ENCODE measurements around the gene SCLY. TPM values are rescaled to one million over a fixed set of nuclear protein-coding genes. Genes with fewer than 3 reads are reported as not detected.

Gene SCLY
- total and polyA plus RNA-seq, 2 of the 13 experiments (the other 11 are each of a cell fraction or from before 2014, with no cell fraction given): 27.9 to 38.6 TPM

GRCh38 chr2:238126338-238126737 is 65.5 kb downstream of the SCLY start (continued):
- TF ChIP-seq ZNF335 (CRISPR knock-in tag; IDR thresholded peaks at IDR 0.05) (no peak), LCORL (IDR thresholded peaks at IDR 0.05) (peak; percentile 8; the same call in 1 of the 2 replicates), LCORL (CRISPR knock-in tag; IDR thresholded peaks at IDR 0.05) (no peak), CENPX (CRISPR knock-in tag; IDR thresholded peaks at IDR 0.05) (no peak), CC2D1A (CRISPR knock-in tag; IDR thresholded peaks at IDR 0.05) (no peak), ZNF329 (CRISPR knock-in tag; IDR thresholded peaks at IDR 0.05; ENCODE audit: low read depth) (no peak), ZNF616 (CRISPR knock-in tag; IDR thresholded peaks at IDR 0.05; ENCODE audit: low read depth) (no peak), ZBTB7B (CRISPR knock-in tag; IDR thresholded peaks at IDR 0.05) (no peak)

- no peaks in the 10 kb centered on the region for H3K9me3 ChIP-seq (ENCODE audit: low read length)
- ChIA-PET POLR2A (interaction anchor here (0.6 to 1.0 kb wide), 4 partner anchors 11 to 66 kb away, joined by 3 to 5 read pairs (median 3); partner anchors contain the start of gene SCLY), CTCF (ENCODE audit: low intra/inter-chr PET ratio, low total read pairs) (no interaction called here)
- ATAC-seq (no peak), FAIRE-seq (peak; percentile 93), DNase-seq (ENCODE audit: low spot score) (no peak)
- peak overlapping the region; percentile 82 for H3K4me2 ChIP-seq (ENCODE audit: low read depth, low read length)
- peaks cover 9% of the 10 kb centered on the region for H3K4me1 ChIP-seq (ENCODE audit: insufficient read depth, low read length)
- H2AFZ ChIP-seq (ENCODE audit: low read length): no peak overlapping the region
- no peak overlapping the region for H3K27ac ChIP-seq (ENCODE audit: extremely low read length, insufficient read depth, low read length)
- 31% methylated on average over 2 of the region's 2 CpGs for WGBS (ENCODE audit: low lambda C conversion rate)
- no TSS peak for BruUV-seq (replicated peaks)
- intact Hi-C loops (cut with micrococcal nuclease; ENCODE audit: unreplicated experiment) (no loop called here), in situ Hi-C loops (cut with HindIII; ENCODE audit: extremely low pct_ligation_motif_present, low pct_unique_long_range_greater_than_20kb) (no loop called here)
- H3K79me2 ChIP-seq (ENCODE audit: insufficient read depth, low read length): no peaks in the 10 kb centered on the region
- peaks cover 3 to 28% of the 10 kb centered on the region in 2 experiments for H3K27me3 ChIP-seq (ENCODE audit: control insufficient read depth in 1 of 2, insufficient read depth in 2 of 2, low read length in 2 of 2)
- no peaks in the 10 kb centered on the region for H4K20me1 ChIP-seq (ENCODE audit: insufficient read depth, low read length)
- no peaks in the 10 kb centered on the region for H3K36me3 ChIP-seq (replicated peaks in 1 of 2; ENCODE audit: control insufficient read depth in 1 of 2, insufficient read depth in 2 of 2, low read length in 2 of 2)
- H3K4me3 ChIP-seq (replicated peaks in 1 of 3; ENCODE audit: insufficient read depth in 1 of 3, low read depth in 2 of 3, low read length in 3 of 3): peak overlapping the region in 1 of 3 experiments; percentile 62; a peak in 2 of 6 replicates
- peak overlapping the region; percentile 43; the same call in 1 of the 2 replicates for H3K9ac ChIP-seq (ENCODE audit: insufficient read depth, low read depth, low read length)
- TF ChIP-seq ZNF33B (CRISPR knock-in tag; IDR thresholded peaks at IDR 0.05) (no peak), GFI1 (CRISPR knock-in tag; IDR thresholded peaks at IDR 0.05; ENCODE audit: borderline replicate concordance) (no peak), HOXD1 (CRISPR knock-in tag; IDR thresholded peaks at IDR 0.05) (no peak), SKIL (CRISPR knock-in tag; IDR thresholded peaks at IDR 0.05; ENCODE audit: borderline replicate concordance) (peak; percentile 30; the same call in 1 of the 2 replicates), SMAD1 (CRISPR knock-in tag; IDR thresholded peaks at IDR 0.05; ENCODE audit: borderline replicate concordance, low read depth) (no peak), HOXA9 (CRISPR knock-in tag; IDR thresholded peaks at IDR 0.05; ENCODE audit: borderline replicate concordance) (0 out of 2 replicates have a peak, but pooled peaks have one; percentile 56), DMTF1 (CRISPR knock-in tag; IDR thresholded peaks at IDR 0.05) (no peak), ZHX1 (CRISPR knock-in tag; IDR thresholded peaks at IDR 0.05; ENCODE audit: low read depth) (no peak), HNRNPH1 (optimal IDR thresholded peaks at IDR 0.05; ENCODE audit: low read depth, low read length) (no peak), ZNF674 (CRISPR knock-in tag; IDR thresholded peaks at IDR 0.05; ENCODE audit: low read depth) (no peak)
Measured at GRCh38 chr2:238126775-238127164, 66.0 kb downstream of the SCLY start.
